GM19397 (cell line): ENCODE results near the gene RNASEH2A.
A peak's percentile ranks its signal among the peaks of the same experiment; 100 is the strongest.

ENCODE experiments used
- ATAC-seq: cut with Tn5 transposase; IDR thresholded peaks from one replicate; pipeline ENCODE4 v1.9.1; 2021; ENCODE audit warnings: mild to moderate bottlenecking, moderate library complexity; ENCODE audit not compliant: unreplicated experiment

RNASEH2A gene

GRCh38 chr19:12782424-12783290 lies 23.7 kb upstream of the RNASEH2A start:
- ATAC-seq, result no peak

- ATAC-seq, result no peak
These were observed 23.0 kb upstream of the RNASEH2A start for GRCh38 chr19:12783291-12783848.

GRCh38 chr19:12783849-12784393 lies 22.5 kb upstream of the RNASEH2A start:
- ATAC-seq, result no peak

GRCh38 chr19:12784394-12784870 lies 22.0 kb upstream of the RNASEH2A start:
- no peak for ATAC-seq

GRCh38 chr19:12784871-12785430 lies 21.4 kb upstream of the RNASEH2A start:
- ATAC-seq, result no peak

- no peak for ATAC-seq
These were observed 20.9 kb upstream of the RNASEH2A start for GRCh38 chr19:12785431-12786031.

GRCh38 chr19:12786141-12786870 lies 20.1 kb upstream of the RNASEH2A start:
- ATAC-seq, result no peak

- ATAC-seq, result no peak
These were observed 19.4 kb upstream of the RNASEH2A start for GRCh38 chr19:12786952-12787351.

- no peak for ATAC-seq
These were observed 18.9 kb upstream of the RNASEH2A start for GRCh38 chr19:12787458-12787857.

GRCh38 chr19:12788042-12788681 lies 18.2 kb upstream of the RNASEH2A start:
- ATAC-seq, result no peak

GRCh38 chr19:12788682-12789097 lies 17.7 kb upstream of the RNASEH2A start:
- no peak for ATAC-seq

- no peak for ATAC-seq
These were observed 17.1 kb upstream of the RNASEH2A start for GRCh38 chr19:12789098-12789903.

GRCh38 chr19:12789904-12790619 lies 16.3 kb upstream of the RNASEH2A start:
- ATAC-seq, result peak; percentile 31

GRCh38 chr19:12790628-12791344 lies 15.6 kb upstream of the RNASEH2A start:
- ATAC-seq, result no peak

GRCh38 chr19:12791345-12792050 lies 14.9 kb upstream of the RNASEH2A start, which contains the start of gene JUNB:
JUNB (plus strand) TSS chr19:12791486; CDS start chr19:12791772, 286 bp downstream.
- ATAC-seq, result peak; percentile 35

GRCh38 chr19:12792051-12792852 lies 14.1 kb upstream of the RNASEH2A start:
- ATAC-seq, result no peak
